ENCODE data around the gene RHOXF1. TPM values are rescaled to one million over a fixed set of nuclear protein-coding genes. Genes with fewer than 3 reads are reported as not detected.

Gene RHOXF1
- total RNA-seq, 1 experiment from 2014 or later: not detected

DNA sequence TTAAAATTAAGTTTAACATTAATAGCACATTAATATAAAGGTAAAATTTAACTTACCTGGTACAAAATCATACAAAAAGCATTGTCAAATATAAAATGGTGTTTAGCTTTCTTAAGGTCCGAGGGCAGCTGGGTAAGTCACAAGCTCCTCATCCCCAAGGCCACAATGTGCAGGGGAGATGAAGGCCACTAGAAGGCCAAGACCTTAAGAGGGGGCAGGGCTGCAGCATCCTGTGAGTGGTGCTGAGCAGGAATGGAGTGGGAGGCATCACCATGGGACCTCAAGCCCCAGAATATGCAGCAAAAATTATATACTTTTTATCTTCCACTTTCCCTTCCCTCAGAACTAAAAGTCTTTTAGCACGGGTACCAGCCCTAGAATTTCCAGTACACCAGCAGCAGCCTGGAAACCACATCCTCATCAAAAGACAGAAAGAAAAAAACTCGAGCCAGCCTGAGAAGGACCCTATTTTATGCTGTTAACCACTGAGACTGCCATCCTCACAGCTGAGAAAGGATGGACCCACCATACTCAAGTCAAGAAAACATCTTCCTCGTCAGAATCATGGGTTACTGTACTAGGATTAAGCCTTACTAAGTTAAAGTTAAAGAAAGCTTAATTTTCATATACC is 29.7 kb upstream of the RHOXF1 start:
- H3K14ac ChIP-seq (ENCODE audit: insufficient read depth, low read length): no peak overlapping the region
- Mint-ChIP-seq H3K4me3 (no peak overlapping the region), H3K27ac (no peak overlapping the region), H3K4me1 (peaks cover 16 to 18% of the 10 kb centered on the region in 2 experiments), H3K36me3 (ENCODE audit: insufficient read depth in 1 of 3, low read depth in 3 of 3) (peaks cover 41 to 47% (median 43%) of the 10 kb centered on the region in 3 experiments), H3K9me3 (peaks cover 83 to 86% of the 10 kb centered on the region in 2 experiments), H3K27me3 (ENCODE audit: low read depth) (peaks cover 2% of the 10 kb centered on the region)
- H2AK5ac ChIP-seq (ENCODE audit: insufficient read length, low read length): no peak overlapping the region
- WGBS (ENCODE audit: extremely low coverage, insufficient read length, low lambda C conversion rate): no CpG with 5 or more reads among the region's 4 CpGs
- H2BK12ac ChIP-seq (ENCODE audit: insufficient read length, low read depth, low read length): no peak overlapping the region
- no peak overlapping the region for H2BK5ac ChIP-seq (ENCODE audit: insufficient read length, low read length)
- no peak overlapping the region for H3K56ac ChIP-seq (ENCODE audit: insufficient read length, low read depth, low read length)
- no peak overlapping the region for H3K9ac ChIP-seq (ENCODE audit: extremely low read depth, insufficient read length, low read length)
- no peaks in the 10 kb centered on the region for H3K4me1 ChIP-seq (ENCODE audit: insufficient read depth, low read length)
- H3K27ac ChIP-seq (ENCODE audit: insufficient read length, low read depth, low read length): no peak overlapping the region
- no peaks in the 10 kb centered on the region for H3K23me2 ChIP-seq (ENCODE audit: insufficient read length, low read depth, low read length, poor library complexity, severe bottlenecking)
- DNase-seq: no peak
- no peak overlapping the region for H4K91ac ChIP-seq (ENCODE audit: insufficient read length, low read depth, low read length)
- H3K18ac ChIP-seq (ENCODE audit: insufficient read length, low read depth, low read length): no peak overlapping the region
- H2BK20ac ChIP-seq (ENCODE audit: low read depth, low read length, poor library complexity, severe bottlenecking): no peak overlapping the region
- no peak overlapping the region for H2BK120ac ChIP-seq (ENCODE audit: low read depth, low read length, poor library complexity, severe bottlenecking)
- no peaks in the 10 kb centered on the region for H3K27me3 ChIP-seq (ENCODE audit: insufficient read depth, low read length)
- H4K20me1 ChIP-seq (ENCODE audit: control insufficient read depth, insufficient read depth, insufficient read length): no peaks in the 10 kb centered on the region
- no peak overlapping the region for H4K8ac ChIP-seq (replicated peaks; ENCODE audit: insufficient read length, low read depth, low read length)
- no peak overlapping the region for H3T11ph ChIP-seq (ENCODE audit: low read length)
- H3K79me1 ChIP-seq (ENCODE audit: insufficient read depth, low read depth, low read length, poor library complexity, severe bottlenecking): no peaks in the 10 kb centered on the region
- no peak overlapping the region for H3K4me2 ChIP-seq (ENCODE audit: insufficient read depth, insufficient read length, low read length)
- H4K5ac ChIP-seq (ENCODE audit: insufficient read length, low read depth, low read length): no peak overlapping the region
- no peak overlapping the region for H2AFZ ChIP-seq (ENCODE audit: low read length)
- no peak overlapping the region for H3K23ac ChIP-seq (ENCODE audit: insufficient read length, low read depth, low read length)
- H3K4ac ChIP-seq (ENCODE audit: low read depth, low read length): no peak overlapping the region
- no peak overlapping the region for H2BK15ac ChIP-seq (ENCODE audit: low read depth, low read length)
- H3K79me2 ChIP-seq (ENCODE audit: insufficient read depth, low read length): no peaks in the 10 kb centered on the region
- TF ChIP-seq, protein P1, sequence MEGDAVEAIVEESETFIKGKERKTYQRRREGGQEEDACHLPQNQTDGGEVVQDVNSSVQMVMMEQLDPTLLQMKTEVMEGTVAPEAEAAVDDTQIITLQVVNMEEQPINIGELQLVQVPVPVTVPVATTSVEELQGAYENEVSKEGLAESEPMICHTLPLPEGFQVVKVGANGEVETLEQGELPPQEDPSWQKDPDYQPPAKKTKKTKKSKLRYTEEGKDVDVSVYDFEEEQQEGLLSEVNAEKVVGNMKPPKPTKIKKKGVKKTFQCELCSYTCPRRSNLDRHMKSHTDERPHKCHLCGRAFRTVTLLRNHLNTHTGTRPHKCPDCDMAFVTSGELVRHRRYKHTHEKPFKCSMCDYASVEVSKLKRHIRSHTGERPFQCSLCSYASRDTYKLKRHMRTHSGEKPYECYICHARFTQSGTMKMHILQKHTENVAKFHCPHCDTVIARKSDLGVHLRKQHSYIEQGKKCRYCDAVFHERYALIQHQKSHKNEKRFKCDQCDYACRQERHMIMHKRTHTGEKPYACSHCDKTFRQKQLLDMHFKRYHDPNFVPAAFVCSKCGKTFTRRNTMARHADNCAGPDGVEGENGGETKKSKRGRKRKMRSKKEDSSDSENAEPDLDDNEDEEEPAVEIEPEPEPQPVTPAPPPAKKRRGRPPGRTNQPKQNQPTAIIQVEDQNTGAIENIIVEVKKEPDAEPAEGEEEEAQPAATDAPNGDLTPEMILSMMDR (conservative IDR thresholded peaks at IDR 0.05): no peak
- peaks cover 55% of the 10 kb centered on the region for H3K9me3 ChIP-seq (ENCODE audit: control insufficient read depth, low read depth, low read length)
